ENCODE data around the gene BCL2. TPM values are rescaled to one million over a fixed set of nuclear protein-coding genes. Genes with fewer than 3 reads are reported as not detected.

The BCL2 gene
- total and polyA plus RNA-seq, 2 donors from 2014 or later = 6.0 to 39.2 TPM

DNA sequence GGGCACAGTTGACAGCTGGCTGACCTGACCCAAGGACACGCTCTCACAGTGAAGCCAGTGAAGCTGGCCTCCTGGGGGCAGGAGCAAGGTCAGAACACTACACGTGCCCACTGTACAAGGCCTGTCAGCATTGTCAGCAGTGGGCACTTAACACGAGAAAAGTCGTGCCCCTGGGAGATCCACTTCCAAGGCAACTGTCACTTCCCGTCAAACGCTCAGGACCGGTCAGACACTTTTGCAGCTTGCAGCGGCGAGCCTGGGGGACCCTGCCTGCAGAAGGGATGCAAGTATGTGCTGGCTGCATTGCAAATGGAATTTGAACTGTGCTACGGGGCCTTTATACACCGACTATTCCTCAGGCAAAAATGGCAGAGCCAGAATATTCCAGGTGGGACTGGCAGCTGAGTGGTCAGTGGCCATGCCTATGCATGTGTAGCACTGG lies 176.2 kb downstream of the BCL2 start:
- intact Hi-C loops (cut with DNase I) = no loop called here
- no peaks in the 10 kb centered on the region for H3K9me3 ChIP-seq (ENCODE audit: control insufficient read depth in 2 of 3, insufficient read depth in 1 of 3, low read length in 3 of 3)
- DNase-seq (no peak), FAIRE-seq (no peak)
- no peak overlapping the region for H3K4me3 ChIP-seq (ENCODE audit: low read length in 3 of 3)
- H3K4me1 ChIP-seq (ENCODE audit: control insufficient read depth in 2 of 3, insufficient read depth in 2 of 3, low read depth in 1 of 3, low read length in 3 of 3) = peaks cover 0 to 10% (median 6%) of the 10 kb centered on the region in 3 donors
- no peak overlapping the region for H3K9ac ChIP-seq (ENCODE audit: low read length in 3 of 3)
- H3K36me3 ChIP-seq (ENCODE audit: control insufficient read depth in 2 of 3, insufficient read depth in 3 of 3, low read length in 3 of 3) = no peaks in the 10 kb centered on the region
- TF ChIP-seq, protein P1, sequence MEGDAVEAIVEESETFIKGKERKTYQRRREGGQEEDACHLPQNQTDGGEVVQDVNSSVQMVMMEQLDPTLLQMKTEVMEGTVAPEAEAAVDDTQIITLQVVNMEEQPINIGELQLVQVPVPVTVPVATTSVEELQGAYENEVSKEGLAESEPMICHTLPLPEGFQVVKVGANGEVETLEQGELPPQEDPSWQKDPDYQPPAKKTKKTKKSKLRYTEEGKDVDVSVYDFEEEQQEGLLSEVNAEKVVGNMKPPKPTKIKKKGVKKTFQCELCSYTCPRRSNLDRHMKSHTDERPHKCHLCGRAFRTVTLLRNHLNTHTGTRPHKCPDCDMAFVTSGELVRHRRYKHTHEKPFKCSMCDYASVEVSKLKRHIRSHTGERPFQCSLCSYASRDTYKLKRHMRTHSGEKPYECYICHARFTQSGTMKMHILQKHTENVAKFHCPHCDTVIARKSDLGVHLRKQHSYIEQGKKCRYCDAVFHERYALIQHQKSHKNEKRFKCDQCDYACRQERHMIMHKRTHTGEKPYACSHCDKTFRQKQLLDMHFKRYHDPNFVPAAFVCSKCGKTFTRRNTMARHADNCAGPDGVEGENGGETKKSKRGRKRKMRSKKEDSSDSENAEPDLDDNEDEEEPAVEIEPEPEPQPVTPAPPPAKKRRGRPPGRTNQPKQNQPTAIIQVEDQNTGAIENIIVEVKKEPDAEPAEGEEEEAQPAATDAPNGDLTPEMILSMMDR (IDR thresholded peaks at IDR 0.05; ENCODE audit: borderline replicate concordance, extremely low read depth, insufficient read depth) = no peak
- H3K27ac ChIP-seq (ENCODE audit: low read depth in 2 of 2, low read length in 2 of 2) = no peak overlapping the region
- H3K27me3 ChIP-seq (ENCODE audit: control insufficient read depth, insufficient read depth, low read length) = no peaks in the 10 kb centered on the region

GRCh38 chr18:63142594-63143225 lies 176.9 kb downstream of the BCL2 start:
- no peak overlapping the region for H3K27ac ChIP-seq (ENCODE audit: low read depth in 2 of 2, low read length in 2 of 2)

DNA sequence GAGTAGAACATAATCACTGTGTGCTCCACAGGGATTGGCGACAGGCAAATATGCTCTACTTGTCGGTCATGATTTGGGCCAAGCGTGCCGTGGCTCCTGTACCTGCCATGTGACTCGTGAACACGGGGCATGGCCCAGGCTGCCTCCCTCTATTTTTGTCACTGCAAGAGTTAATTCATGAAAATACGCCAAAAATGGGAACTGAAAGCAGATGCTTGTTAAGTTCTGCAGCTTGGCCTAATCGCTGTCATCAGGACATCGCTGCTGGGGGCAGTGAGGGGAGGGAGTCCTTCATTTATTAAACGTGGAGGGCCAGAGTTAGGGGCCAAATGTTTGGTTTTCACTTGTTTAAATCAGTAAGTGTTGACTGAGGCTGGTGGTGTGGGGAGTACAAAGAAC lies 177.8 kb downstream of the BCL2 start:
- TF ChIP-seq, protein P1 (IDR thresholded peaks at IDR 0.05; ENCODE audit: borderline replicate concordance, extremely low read depth, insufficient read depth) = no peak
- Histone ChIP-seq H3K4me3 (ENCODE audit: low read length in 3 of 3) (no peak overlapping the region), H3K27me3 (ENCODE audit: control insufficient read depth, insufficient read depth, low read length) (no peaks in the 10 kb centered on the region), H3K9ac (ENCODE audit: low read length in 3 of 3) (no peak overlapping the region), H3K27ac (ENCODE audit: low read depth in 2 of 2, low read length in 2 of 2) (no peak overlapping the region), H3K4me1 (ENCODE audit: control insufficient read depth in 2 of 3, insufficient read depth in 2 of 3, low read depth in 1 of 3, low read length in 3 of 3) (peaks cover 0 to 13% (median 6%) of the 10 kb centered on the region in 3 donors), H3K36me3 (ENCODE audit: control insufficient read depth in 2 of 3, insufficient read depth in 3 of 3, low read length in 3 of 3) (no peaks in the 10 kb centered on the region), H3K9me3 (ENCODE audit: control insufficient read depth in 2 of 3, insufficient read depth in 1 of 3, low read length in 3 of 3) (no peaks in the 10 kb centered on the region)
- no peak for DNase-seq
- no peak for FAIRE-seq
- intact Hi-C loops (cut with DNase I) = no loop called here

More at GRCh38 chr18:63142594-63143225, 176.9 kb downstream of the BCL2 start:
- DNase-seq (no peak), FAIRE-seq (no peak)
- Histone ChIP-seq H3K9ac (ENCODE audit: low read length in 3 of 3) (no peak overlapping the region), H3K27me3 (ENCODE audit: control insufficient read depth, insufficient read depth, low read length) (no peaks in the 10 kb centered on the region), H3K4me1 (ENCODE audit: control insufficient read depth in 2 of 3, insufficient read depth in 2 of 3, low read depth in 1 of 3, low read length in 3 of 3) (peaks cover 0 to 12% (median 6%) of the 10 kb centered on the region in 3 donors), H3K4me3 (ENCODE audit: low read length in 3 of 3) (no peak overlapping the region), H3K36me3 (ENCODE audit: control insufficient read depth in 2 of 3, insufficient read depth in 3 of 3, low read length in 3 of 3) (no peaks in the 10 kb centered on the region), H3K9me3 (ENCODE audit: control insufficient read depth in 2 of 3, insufficient read depth in 1 of 3, low read length in 3 of 3) (no peaks in the 10 kb centered on the region)
- intact Hi-C loops (cut with DNase I) = no loop called here
- TF ChIP-seq, protein P1 (IDR thresholded peaks at IDR 0.05; ENCODE audit: borderline replicate concordance, extremely low read depth, insufficient read depth) = no peak
